ENCODE data around the gene PRKRIP1. TPM values are rescaled to one million over a fixed set of nuclear protein-coding genes. Genes with fewer than 3 reads are reported as not detected.

The PRKRIP1 gene
- total RNA-seq, 5 donors from 2014 or later (not counting 1 experiment from before 2014, with no cell fraction given), result 37.1 to 56.2 (median 48.3) TPM

GRCh38 chr7:102421706-102422240 lies 25.6 kb downstream of the PRKRIP1 start:
- no peak overlapping the region for H3K4me3 Mint-ChIP-seq
- H3K4me1 Mint-ChIP-seq, result peaks cover 74 to 80% (median 75%) of the 10 kb centered on the region in 3 donors
- peaks cover 0 to 22% of the 10 kb centered on the region in 2 donors for H3K36me3 ChIP-seq (ENCODE audit: control insufficient read depth in 2 of 2, extremely low read depth in 1 of 2, insufficient read depth in 1 of 2, low read length in 1 of 2)
- ChIA-PET POLR2A (no interaction called here), CTCF (no interaction called here)
- H3K4me1 ChIP-seq (ENCODE audit: control insufficient read depth in 1 of 2, extremely low read depth in 1 of 2, insufficient read depth in 2 of 2, low read length in 2 of 2), result peaks cover 37 to 74% of the 10 kb centered on the region in 2 experiments
- ATAC-seq (replicated peaks in 1 of 4), result no peak
- H3K27me3 Mint-ChIP-seq, result no peaks in the 10 kb centered on the region
- no peaks in the 10 kb centered on the region for H3K27me3 ChIP-seq (replicated peaks in 1 of 2; ENCODE audit: control insufficient read depth in 2 of 2, extremely low read depth in 1 of 2, insufficient read depth in 2 of 2, low read length in 1 of 2)
- H3K27ac Mint-ChIP-seq, result peak overlapping the region; percentile 36 to 92
- H3K27ac ChIP-seq (ENCODE audit: low read length), result no peak overlapping the region
- H3K9me3 ChIP-seq, result no peaks in the 10 kb centered on the region
- 80% methylated on average over 3 of the region's 10 CpGs for WGBS (ENCODE audit: insufficient coverage)
- H3K9me3 Mint-ChIP-seq, result no peaks in the 10 kb centered on the region
- H3K36me3 Mint-ChIP-seq, result peaks cover 33% of the 10 kb centered on the region
- no peak for DNase-seq
- H3K4me3 ChIP-seq (ENCODE audit: control insufficient read depth in 1 of 2, extremely low read depth in 1 of 2, low read length in 1 of 2), result no peak overlapping the region

- H3K9me3 ChIP-seq, result no peaks in the 10 kb centered on the region
- Mint-ChIP-seq H3K27me3 (no peaks in the 10 kb centered on the region), H3K4me3 (peak overlapping the region in 2 of 3 donors; percentile 82 to 84), H3K9me3 (no peaks in the 10 kb centered on the region), H3K27ac (peak overlapping the region; percentile 100), H3K36me3 (peaks cover 26% of the 10 kb centered on the region), H3K4me1 (peaks cover 71 to 80% (median 75%) of the 10 kb centered on the region in 3 donors)
- ChIA-PET CTCF (no interaction called here), POLR2A (no interaction called here)
- no peak overlapping the region for H3K27ac ChIP-seq (ENCODE audit: low read length)
- H3K4me3 ChIP-seq (ENCODE audit: control insufficient read depth in 1 of 2, extremely low read depth in 1 of 2, low read length in 1 of 2), result no peak overlapping the region
- WGBS (ENCODE audit: insufficient coverage), result 91% methylated on average over 5 of the region's 12 CpGs
- peaks cover 0 to 13% of the 10 kb centered on the region in 2 donors for H3K36me3 ChIP-seq (ENCODE audit: control insufficient read depth in 2 of 2, extremely low read depth in 1 of 2, insufficient read depth in 1 of 2, low read length in 1 of 2)
- no peak for ATAC-seq (replicated peaks in 1 of 4)
- no peak for DNase-seq
- no peaks in the 10 kb centered on the region for H3K27me3 ChIP-seq (replicated peaks in 1 of 2; ENCODE audit: control insufficient read depth in 2 of 2, extremely low read depth in 1 of 2, insufficient read depth in 2 of 2, low read length in 1 of 2)
- H3K4me1 ChIP-seq (ENCODE audit: control insufficient read depth in 1 of 2, extremely low read depth in 1 of 2, insufficient read depth in 2 of 2, low read length in 2 of 2), result peaks cover 48 to 74% of the 10 kb centered on the region in 2 experiments
Measured at GRCh38 chr7:102424129-102424551, 28.0 kb downstream of the PRKRIP1 start.

- Histone ChIP-seq H3K27me3 (replicated peaks in 1 of 2; ENCODE audit: control insufficient read depth in 2 of 2, extremely low read depth in 1 of 2, insufficient read depth in 2 of 2, low read length in 1 of 2) (no peaks in the 10 kb centered on the region), H3K4me1 (ENCODE audit: control insufficient read depth in 1 of 2, extremely low read depth in 1 of 2, insufficient read depth in 2 of 2, low read length in 2 of 2) (peaks cover 54 to 79% of the 10 kb centered on the region in 2 experiments), H3K36me3 (ENCODE audit: control insufficient read depth in 2 of 2, extremely low read depth in 1 of 2, insufficient read depth in 1 of 2, low read length in 1 of 2) (peaks cover 0 to 11% of the 10 kb centered on the region in 2 donors), H3K4me3 (ENCODE audit: control insufficient read depth in 1 of 2, extremely low read depth in 1 of 2, low read length in 1 of 2) (no peak overlapping the region), H3K27ac (ENCODE audit: low read length) (peak overlapping the region; percentile 99), H3K9me3 (no peaks in the 10 kb centered on the region)
- Mint-ChIP-seq H3K4me1 (peaks cover 75 to 81% (median 75%) of the 10 kb centered on the region in 3 donors), H3K27me3 (no peaks in the 10 kb centered on the region), H3K9me3 (no peaks in the 10 kb centered on the region), H3K36me3 (peaks cover 21% of the 10 kb centered on the region), H3K4me3 (peak overlapping the region; percentile 39 to 84 (median 82)), H3K27ac (peak overlapping the region; percentile 100)
- WGBS (ENCODE audit: insufficient coverage), result 86% methylated on average over 8 of the region's 13 CpGs
- DNase-seq (no peak), ATAC-seq (replicated peaks in 1 of 4) (no peak)
- POLR2A ChIA-PET, result interaction anchor here in 1 of 2 donors (1.8 kb wide), 1 partner anchor 7 kb away, joined by 7 read pairs; no protein-coding TSS in a partner anchor
- CTCF ChIA-PET, result interaction anchor here in 1 of 2 donors (1.4 to 1.8 kb wide), 2 partner anchors 9 to 14 kb away, joined by 5 to 19 read pairs; no protein-coding TSS in a partner anchor
Measured at GRCh38 chr7:102424787-102425218, 28.6 kb downstream of the PRKRIP1 start.

GRCh38 chr7:102425639-102426267 lies 29.6 kb downstream of the PRKRIP1 start:
- peak overlapping the region; percentile 45 to 53 for H3K4me3 ChIP-seq (ENCODE audit: control insufficient read depth in 1 of 2, extremely low read depth in 1 of 2, low read length in 1 of 2)
- peaks cover 73 to 81% (median 74%) of the 10 kb centered on the region in 3 donors for H3K4me1 Mint-ChIP-seq
- DNase-seq (peak; percentile 71 to 93 (median 85)), ATAC-seq (replicated peaks in 1 of 4) (peak; percentile 79 to 86 (median 83))
- peak overlapping the region; percentile 100 for H3K27ac Mint-ChIP-seq
- no peaks in the 10 kb centered on the region for H3K9me3 ChIP-seq
- peak overlapping the region; percentile 82 to 84 (median 82) for H3K4me3 Mint-ChIP-seq
- ChIA-PET POLR2A (interaction anchor here (0.6 to 2.9 kb wide), 8 partner anchors 8 to 1754 kb away, joined by 3 to 7 read pairs (median 4); partner anchors contain the start of gene PRKRIP1 (in 1 of the 2)), CTCF (interaction anchor here (0.6 to 1.8 kb wide), 7 partner anchors 8 to 30 kb away, joined by 3 to 19 read pairs (median 5); partner anchors contain the start of genes ORAI2 (in 1 of the 2) and PRKRIP1 (in 1 of the 2))
- peaks cover 15% of the 10 kb centered on the region for H3K36me3 Mint-ChIP-seq
- no peaks in the 10 kb centered on the region for H3K27me3 Mint-ChIP-seq
- 25% methylated on average over 25 of the region's 25 CpGs for WGBS (ENCODE audit: insufficient coverage)
- H3K9me3 Mint-ChIP-seq, result no peaks in the 10 kb centered on the region
- H3K27ac ChIP-seq (ENCODE audit: low read length), result peak overlapping the region; percentile 99
- no peaks in the 10 kb centered on the region for H3K27me3 ChIP-seq (replicated peaks in 1 of 2; ENCODE audit: control insufficient read depth in 2 of 2, extremely low read depth in 1 of 2, insufficient read depth in 2 of 2, low read length in 1 of 2)
- peaks cover 53 to 81% of the 10 kb centered on the region in 2 experiments for H3K4me1 ChIP-seq (ENCODE audit: control insufficient read depth in 1 of 2, extremely low read depth in 1 of 2, insufficient read depth in 2 of 2, low read length in 2 of 2)
- H3K36me3 ChIP-seq (ENCODE audit: control insufficient read depth in 2 of 2, extremely low read depth in 1 of 2, insufficient read depth in 1 of 2, low read length in 1 of 2), result peaks cover 0 to 9% of the 10 kb centered on the region in 2 donors

- ChIA-PET POLR2A (interaction anchor here (0.6 to 2.9 kb wide), 8 partner anchors 9 to 1754 kb away, joined by 3 to 8 read pairs (median 4); partner anchors contain the start of gene PRKRIP1 (in 1 of the 2)), CTCF (interaction anchor here (0.6 to 1.8 kb wide), 6 partner anchors 9 to 30 kb away, joined by 3 to 19 read pairs (median 5); partner anchors contain the start of gene PRKRIP1 (in 1 of the 2))
- H3K9me3 Mint-ChIP-seq, result no peaks in the 10 kb centered on the region
- peak overlapping the region; percentile 82 to 84 (median 82) for H3K4me3 Mint-ChIP-seq
- Histone ChIP-seq H3K4me3 (ENCODE audit: control insufficient read depth in 1 of 2, extremely low read depth in 1 of 2, low read length in 1 of 2) (peak overlapping the region; percentile 45 to 53), H3K36me3 (ENCODE audit: control insufficient read depth in 2 of 2, extremely low read depth in 1 of 2, insufficient read depth in 1 of 2, low read length in 1 of 2) (peaks cover 0 to 8% of the 10 kb centered on the region in 2 donors), H3K27ac (ENCODE audit: low read length) (peak overlapping the region; percentile 99), H3K4me1 (ENCODE audit: control insufficient read depth in 1 of 2, extremely low read depth in 1 of 2, insufficient read depth in 2 of 2, low read length in 2 of 2) (peaks cover 58 to 81% of the 10 kb centered on the region in 2 experiments), H3K27me3 (replicated peaks in 1 of 2; ENCODE audit: control insufficient read depth in 2 of 2, extremely low read depth in 1 of 2, insufficient read depth in 2 of 2, low read length in 1 of 2) (no peaks in the 10 kb centered on the region), H3K9me3 (no peaks in the 10 kb centered on the region)
- H3K4me1 Mint-ChIP-seq, result peaks cover 72 to 82% (median 75%) of the 10 kb centered on the region in 3 donors
- H3K36me3 Mint-ChIP-seq, result peaks cover 10% of the 10 kb centered on the region
- DNase-seq (peak; percentile 36 to 83 (median 56)), ATAC-seq (replicated peaks in 1 of 4) (peak; percentile 81 to 86 (median 83))
- H3K27me3 Mint-ChIP-seq, result no peaks in the 10 kb centered on the region
- 1% methylated on average over 12 of the region's 16 CpGs for WGBS (ENCODE audit: insufficient coverage)
- H3K27ac Mint-ChIP-seq, result peak overlapping the region; percentile 100
Measured at GRCh38 chr7:102426268-102427018, 30.3 kb downstream of the PRKRIP1 start.
